Activated gamma-delta T cell treated with Interleukin-2 at 50 U/mL for 16 hours (primary cell): ENCODE measurements around the gene TCF12.
"Not testable (repeated sequence)": the region's sequence is repeated elsewhere in the genome, so short reads cannot be mapped to it uniquely, and the experiment has no call there.

ENCODE experiments used
- DNase-seq: peaks from one replicate; pipeline ENCODE4 v3.0.0-alpha.2; 2020

Gene TCF12

GRCh38 chr15:56948000-56948763 is 29.7 kb downstream of the TCF12 start:
- DNase-seq: no peak

- no peak for DNase-seq
Measured at GRCh38 chr15:56948764-56949101, 30.3 kb downstream of the TCF12 start.

DNA sequence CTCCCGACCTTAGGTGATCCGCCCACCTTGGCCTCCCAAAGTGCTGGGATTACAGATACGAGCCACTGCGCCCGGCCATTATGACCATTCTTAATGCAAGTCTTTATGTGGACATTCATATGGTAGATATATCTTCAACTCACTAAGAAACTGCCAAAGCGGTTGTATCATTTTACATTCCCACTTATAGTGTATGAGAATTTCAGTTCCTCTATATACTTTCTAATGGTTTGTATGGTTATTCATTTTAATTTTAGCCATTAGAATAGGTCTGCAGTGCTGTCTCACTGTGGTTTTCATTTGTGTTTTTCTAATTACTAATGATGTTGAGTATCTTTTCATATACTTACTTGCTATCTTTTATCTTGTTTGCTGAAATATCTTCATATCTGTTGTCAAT is 32.5 kb downstream of the TCF12 start:
- DNase-seq: no peak

- no peak for DNase-seq
Measured at GRCh38 chr15:56953790-56954189, 35.3 kb downstream of the TCF12 start.

- not testable (repeated sequence) for DNase-seq
Measured at GRCh38 chr15:56955011-56955410, 36.6 kb downstream of the TCF12 start.

GRCh38 chr15:56956538-56956937 is 38.1 kb downstream of the TCF12 start:
- DNase-seq: no peak

DNA sequence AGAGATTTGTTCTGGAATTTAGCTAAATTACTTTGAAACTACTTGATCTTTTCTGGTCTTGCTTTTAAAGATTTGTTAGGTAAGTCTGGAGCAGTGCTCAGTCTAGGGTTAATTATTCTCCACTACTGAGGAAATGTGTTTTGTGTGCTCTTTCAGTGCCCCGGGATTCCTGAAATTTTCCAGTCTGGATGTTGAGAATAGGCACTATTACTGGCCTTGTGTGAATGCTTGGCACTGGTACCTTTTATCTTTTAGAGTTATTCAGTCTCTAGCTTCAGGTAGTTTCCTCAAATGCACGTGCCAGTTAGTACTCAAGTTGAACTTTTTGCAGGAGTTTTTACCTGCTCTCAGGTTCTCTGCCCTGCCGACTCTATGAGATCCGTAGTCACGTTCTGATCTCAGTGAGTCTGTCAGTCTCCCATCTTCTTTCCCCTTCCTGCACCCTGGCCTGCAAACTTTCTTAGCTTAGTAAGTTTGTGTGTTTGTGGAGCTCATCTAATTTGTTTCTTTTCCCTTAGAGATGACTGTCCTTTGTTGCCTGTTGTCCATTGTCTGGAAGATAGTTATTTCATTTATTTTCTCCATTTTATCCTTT is 39.5 kb downstream of the TCF12 start:
- DNase-seq: no peak

GRCh38 chr15:56959318-56959648 is 40.8 kb downstream of the TCF12 start:
- no peak for DNase-seq

GRCh38 chr15:56960116-56960515 is 41.7 kb downstream of the TCF12 start:
- DNase-seq: no peak

DNA sequence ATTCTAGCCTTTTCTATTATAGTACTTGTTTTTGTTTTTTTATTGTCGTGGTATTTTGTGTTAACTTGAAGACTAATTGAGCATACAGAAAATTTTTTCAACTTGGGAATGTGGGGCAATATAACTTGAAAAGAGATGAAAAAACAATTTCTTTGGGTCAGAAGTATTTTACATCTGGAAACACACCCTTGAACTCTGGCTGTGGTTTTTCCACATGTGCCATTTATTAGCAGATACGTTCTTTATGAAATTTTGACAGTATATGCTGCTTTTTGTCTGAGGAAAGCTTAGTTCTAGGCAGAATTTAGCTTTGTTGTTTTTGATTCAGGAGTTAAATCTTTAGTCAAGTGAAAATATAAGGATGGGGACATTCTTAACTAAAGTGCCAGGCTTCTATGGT is 44.7 kb downstream of the TCF12 start:
- no peak for DNase-seq

GRCh38 chr15:56963710-56964109 is 45.3 kb downstream of the TCF12 start:
- no peak for DNase-seq

DNA sequence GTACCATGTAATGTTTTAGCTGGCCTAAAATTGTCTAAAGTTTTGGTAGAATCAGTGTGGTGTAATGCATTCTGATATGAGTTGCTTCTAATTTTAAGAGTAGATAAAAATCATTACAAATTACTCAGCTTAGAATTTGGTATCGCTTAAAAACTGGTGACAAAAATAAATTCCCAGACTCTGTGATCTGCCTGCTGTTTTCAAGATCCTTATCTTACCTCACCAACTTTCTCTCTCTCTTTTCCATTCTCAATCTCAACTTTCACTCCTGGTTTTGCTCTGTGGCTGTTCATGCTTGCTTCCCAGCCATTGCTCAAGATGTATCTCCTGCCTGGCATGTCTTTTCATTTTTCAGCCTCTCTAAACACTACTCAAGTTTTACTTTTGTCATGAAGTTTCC is 45.7 kb downstream of the TCF12 start:
- no peak for DNase-seq

DNA sequence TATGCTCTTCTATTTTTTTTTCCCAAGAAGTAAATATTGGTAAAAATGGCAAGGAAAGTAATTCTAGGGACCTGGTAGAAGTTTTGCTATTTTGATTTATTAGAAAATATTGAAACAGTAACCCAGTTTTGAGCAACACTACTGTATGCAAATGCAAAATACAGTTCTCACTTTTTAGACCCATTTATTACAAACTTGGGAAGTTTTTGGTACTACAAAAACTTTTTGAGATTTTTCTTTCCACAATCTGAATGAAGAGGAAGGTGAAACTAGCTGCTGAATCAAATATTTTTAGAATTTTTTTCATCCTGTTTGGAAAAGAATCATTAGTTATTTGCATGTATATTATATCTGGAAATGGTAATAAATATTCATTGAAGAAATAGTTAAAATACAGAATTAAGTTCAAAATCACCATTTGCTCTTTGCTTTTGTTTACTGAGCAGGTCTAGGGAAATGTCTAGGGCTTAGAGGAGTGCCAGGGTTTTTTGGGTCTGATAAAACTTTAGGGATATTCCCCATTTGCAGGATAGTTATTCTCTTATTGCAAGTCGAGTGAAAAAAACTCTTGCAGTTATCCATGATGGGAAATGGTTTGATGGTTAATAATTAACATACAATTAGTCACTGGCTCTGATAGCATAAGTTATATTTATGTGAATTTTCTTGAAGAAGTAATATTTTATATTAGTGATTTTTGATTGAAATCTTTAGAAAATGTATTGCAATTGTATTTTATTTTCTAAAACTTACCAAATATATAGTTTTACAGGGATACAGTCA is 47.0 kb downstream of the TCF12 start:
- DNase-seq: no peak

DNA sequence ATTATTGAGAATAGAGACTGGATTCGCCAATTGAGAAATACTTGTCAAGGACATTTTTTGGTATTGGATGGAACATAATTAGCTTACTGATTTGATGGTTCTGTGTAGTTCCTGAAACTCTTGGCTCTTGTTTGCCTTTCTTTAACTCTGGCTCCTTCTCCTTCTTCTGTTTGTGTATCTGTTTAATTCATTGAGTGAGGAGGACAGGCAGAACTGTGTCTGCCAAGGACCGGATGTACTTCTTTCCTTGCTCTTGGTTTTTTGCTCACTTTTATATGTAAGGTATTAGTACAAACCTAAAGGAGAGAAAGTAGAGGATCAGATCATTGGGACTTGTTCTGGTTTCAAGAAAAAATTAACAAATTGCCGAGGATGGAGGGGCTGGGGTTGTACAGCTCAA is 48.9 kb downstream of the TCF12 start:
- DNase-seq: no peak

DNA sequence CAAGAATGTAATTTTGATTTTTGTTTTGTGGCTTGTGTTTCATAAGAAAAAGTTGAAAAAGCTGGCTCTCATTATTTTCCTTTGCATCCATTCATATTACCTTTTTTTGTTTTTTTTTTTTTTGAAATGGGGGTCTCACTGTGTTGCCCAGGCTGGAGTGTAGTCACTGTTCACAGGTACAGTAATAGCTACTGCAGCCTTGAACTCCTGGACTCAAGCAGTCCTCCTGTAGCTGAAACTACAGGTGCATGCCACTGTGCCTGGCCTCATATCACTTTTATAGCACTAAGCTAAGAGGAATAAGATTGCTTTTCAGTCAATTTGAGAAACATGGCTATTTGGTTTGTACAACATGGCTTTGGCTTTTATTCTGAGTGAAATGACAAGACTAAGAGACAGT is 49.8 kb downstream of the TCF12 start:
- DNase-seq: no peak

DNA sequence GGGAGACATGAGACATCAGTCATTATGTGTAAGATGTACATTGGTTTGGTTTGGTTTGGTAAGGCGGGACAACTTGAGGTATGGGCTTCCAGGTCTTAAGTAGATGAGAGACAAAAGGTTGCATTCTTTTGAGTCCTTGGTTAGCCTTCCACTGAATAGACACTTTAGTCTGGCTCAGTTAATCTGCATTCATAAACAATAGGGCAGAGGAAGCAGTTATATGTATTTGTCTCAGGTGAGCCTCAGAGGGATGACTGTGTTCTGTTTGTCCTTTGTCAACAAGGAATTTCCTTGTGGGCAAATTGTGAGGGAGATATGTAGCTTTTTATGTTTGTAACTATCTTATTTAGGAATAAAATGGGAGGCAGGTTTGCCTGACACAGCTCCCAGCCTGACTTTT is 50.4 kb downstream of the TCF12 start:
- DNase-seq: no peak

DNA sequence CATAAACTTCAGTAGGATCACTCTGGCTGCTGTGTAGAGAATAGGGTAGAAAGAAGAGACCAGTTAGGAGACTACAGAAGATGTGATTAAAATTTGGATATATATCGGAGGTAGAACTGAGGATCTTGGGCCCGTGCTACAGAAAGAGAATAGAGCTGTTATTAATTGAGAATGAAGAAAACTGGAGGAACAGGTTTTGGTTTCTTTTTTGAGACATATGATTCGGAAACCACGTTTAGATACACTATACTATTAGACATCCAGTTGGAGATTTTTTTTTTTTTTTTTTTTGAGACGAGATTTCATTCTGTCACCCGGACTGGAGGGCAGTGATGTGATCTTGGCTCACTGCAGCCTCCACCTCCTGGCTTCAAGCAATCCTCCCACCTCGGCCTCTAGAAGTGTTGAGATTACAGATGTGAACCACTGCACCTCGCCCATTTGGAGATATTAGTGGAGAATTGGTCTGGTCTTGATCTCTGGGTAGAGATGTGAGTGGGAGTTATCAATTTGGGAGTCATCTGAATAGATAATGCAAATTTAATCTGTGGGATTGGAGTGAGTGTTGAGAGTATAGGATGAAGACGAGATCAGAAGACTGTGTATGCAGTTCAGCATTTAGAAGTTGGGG is 50.9 kb downstream of the TCF12 start:
- DNase-seq: no peak

GRCh38 chr15:56971571-56971970 is 53.1 kb downstream of the TCF12 start:
- no peak for DNase-seq

DNA sequence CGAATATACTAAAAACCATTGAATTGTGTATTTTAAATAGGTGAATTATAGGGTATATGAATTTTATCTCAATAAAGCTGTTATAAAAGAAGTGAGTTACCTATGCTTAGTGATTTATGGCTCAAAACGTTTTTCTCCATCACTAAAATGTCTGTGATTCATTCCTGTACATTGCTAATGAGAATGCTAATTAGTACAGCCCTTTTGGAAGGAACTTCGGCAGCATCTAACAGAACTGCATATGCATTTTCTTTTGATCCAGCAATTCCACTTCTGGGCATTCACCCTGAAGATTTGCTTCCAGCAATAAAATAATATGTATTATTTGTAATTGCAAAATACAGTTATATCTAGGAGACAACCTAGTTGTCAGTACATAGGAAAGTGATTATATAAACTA is 53.6 kb downstream of the TCF12 start:
- no peak for DNase-seq

DNA sequence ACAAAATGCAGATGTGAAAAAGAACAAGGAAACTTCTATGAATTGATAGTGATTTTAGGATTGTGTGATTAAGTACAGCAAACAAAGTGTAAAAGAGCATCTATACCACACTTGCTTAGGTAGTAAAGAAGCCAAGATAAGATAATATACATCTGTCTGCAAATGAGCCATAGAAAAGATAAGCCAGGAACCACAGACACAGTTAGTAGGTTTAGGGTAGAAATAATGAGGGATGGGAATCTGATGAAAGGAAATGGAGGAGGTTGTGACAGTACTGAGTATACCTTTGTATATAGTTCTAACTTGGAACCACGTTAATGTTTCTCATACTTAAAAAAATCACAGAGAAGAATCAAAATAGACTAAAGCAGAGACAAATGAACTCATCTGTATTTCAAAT is 54.0 kb downstream of the TCF12 start:
- no peak for DNase-seq

DNA sequence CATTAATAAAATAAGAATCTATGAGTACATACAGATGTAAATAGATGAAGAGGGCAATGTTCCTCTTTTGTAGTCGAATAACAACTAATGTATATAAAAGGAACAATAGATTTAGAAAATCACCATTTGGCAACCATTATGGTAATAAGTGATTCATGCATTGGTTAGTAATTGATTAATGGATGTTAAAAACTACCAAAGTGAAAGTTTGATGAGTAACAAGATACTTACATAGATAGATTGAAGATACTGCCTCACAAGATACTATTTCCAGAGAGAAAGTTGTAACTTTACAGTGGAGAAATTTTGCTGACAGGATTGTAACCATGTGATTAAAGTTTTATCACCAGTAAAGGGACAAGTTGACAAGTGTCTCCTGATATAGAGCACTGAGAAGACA is 55.0 kb downstream of the TCF12 start:
- no peak for DNase-seq

- DNase-seq: no peak
Measured at GRCh38 chr15:56977232-56977631, 58.8 kb downstream of the TCF12 start.

DNA sequence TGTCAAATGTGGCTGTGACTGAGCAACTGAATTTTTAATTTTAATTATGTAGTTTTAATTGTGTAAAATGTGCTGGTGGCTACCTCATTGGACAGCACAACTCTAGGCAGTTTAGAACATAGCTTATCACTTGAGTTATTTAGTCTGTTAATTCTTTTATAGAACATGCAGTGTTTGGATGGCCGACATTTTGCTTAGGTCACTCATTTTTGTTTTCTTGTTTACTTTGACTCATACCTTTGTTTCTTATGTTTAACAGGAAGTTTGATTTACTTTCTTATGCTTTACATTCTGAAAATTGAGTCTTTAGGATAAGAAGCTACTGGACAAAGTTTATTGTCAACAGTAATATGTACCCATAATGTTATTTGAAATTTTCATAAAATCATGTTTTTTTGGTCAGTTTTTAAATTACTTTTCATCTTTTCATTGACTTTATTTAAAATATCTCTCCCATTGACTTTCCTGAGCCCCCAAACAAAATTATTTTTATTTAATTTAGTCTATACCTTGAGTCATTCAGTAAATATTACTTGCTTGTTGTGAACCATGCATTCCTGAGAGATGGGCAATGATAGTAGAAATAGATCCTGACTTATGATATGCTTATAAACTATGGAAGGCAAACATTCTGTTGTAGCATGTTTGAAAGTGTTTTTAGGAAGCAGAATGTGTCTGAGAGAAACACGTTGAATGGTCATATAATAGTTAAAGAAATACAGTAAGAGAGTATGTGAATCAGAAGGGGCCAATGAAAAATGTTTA is 60.6 kb downstream of the TCF12 start:
- no peak for DNase-seq
